Subcutaneous abdominal adipose tissue (tissue), 5 donors: ENCODE results near the gene SLC10A1.
"Not testable (repeated sequence)": the region's sequence is repeated elsewhere in the genome, so short reads cannot be mapped to it uniquely, and the experiment has no call there.

ENCODE experiments used
- H3K27ac ChIP-seq: one replicate; pipeline ENCODE4 v1.7.0; 2013; ENCODE audit warnings: low read depth, mild to moderate bottlenecking, inconsistent platforms, low read length, moderate library complexity
- H3K27me3 ChIP-seq, 5 donors: one replicate each; pipeline ENCODE4 v1.7.0; 2013; ENCODE audit warnings: low read length in 5 of 5, inconsistent platforms in 1 of 5; ENCODE audit not compliant: control insufficient read depth in 5 of 5, insufficient read depth in 4 of 5
- H3K36me3 ChIP-seq, 5 donors: one replicate each; pipeline ENCODE4 v1.7.0; 2013; ENCODE audit warnings: low read length in 5 of 5; ENCODE audit not compliant: control insufficient read depth in 5 of 5, insufficient read depth in 5 of 5
- H3K4me1 ChIP-seq, 5 donors: one replicate each; pipeline ENCODE4 v1.7.0; 2013; ENCODE audit warnings: low read length in 5 of 5, mild to moderate bottlenecking in 3 of 5, moderate library complexity in 1 of 5; ENCODE audit not compliant: control insufficient read depth in 5 of 5, insufficient read depth in 5 of 5
- H3K4me3 ChIP-seq, 5 donors: one replicate each; pipeline ENCODE4 v1.7.0; 2013; ENCODE audit warnings: low read length in 5 of 5, low read depth in 1 of 5
- H3K9ac ChIP-seq, 5 donors: one replicate each; pipeline ENCODE4 v1.7.0; 2013; ENCODE audit warnings: low read length in 5 of 5, mild to moderate bottlenecking in 4 of 5, moderate library complexity in 3 of 5
- H3K9me3 ChIP-seq, 5 donors: one replicate each; pipeline ENCODE4 v1.7.0; 2013; ENCODE audit warnings: low read length in 5 of 5; ENCODE audit not compliant: control insufficient read depth in 5 of 5
- donor health status: healthy.
- donor health status: healthy.
- donor health status: healthy.
- donor health status: healthy.
- donor health status: healthy.

The SLC10A1 gene

DNA sequence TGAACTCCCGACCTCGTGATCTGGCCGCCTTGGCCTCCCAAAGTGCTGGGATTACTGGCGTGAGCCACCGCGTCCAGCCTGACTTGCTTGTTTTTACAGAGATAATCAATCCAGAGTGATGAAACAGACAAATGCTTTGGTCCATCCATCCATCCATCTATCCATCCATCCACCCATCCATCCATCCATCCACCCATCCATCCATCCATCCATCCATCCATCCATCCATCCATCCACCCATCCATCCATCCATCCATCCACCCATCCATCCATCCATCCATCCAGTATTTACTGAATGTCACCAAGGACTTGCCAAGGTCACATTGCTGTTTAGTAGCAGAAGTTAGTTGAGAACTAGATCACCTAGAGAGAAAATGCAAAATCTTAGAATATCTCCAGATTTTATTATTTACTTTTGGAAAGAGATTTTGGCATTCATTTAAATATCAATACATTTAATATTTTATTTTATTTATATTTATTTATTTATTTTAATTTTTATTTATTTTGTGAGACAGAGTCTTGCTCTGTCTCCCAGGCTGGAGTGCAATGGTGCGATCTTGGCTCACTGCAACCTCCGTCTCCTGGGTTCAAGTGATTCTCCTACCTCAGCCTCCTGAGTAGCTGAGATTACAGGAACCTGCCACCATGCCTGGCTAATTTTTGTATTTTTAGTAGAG, 65.0 kb downstream of the SLC10A1 start:
- not testable (repeated sequence) for H3K27ac ChIP-seq, H3K27me3 ChIP-seq, H3K36me3 ChIP-seq, H3K9me3 ChIP-seq, H3K9ac ChIP-seq, H3K4me3 ChIP-seq
- peaks cover 2 to 17% (median 5%) of the 10 kb centered on the region in 5 donors for H3K4me1 ChIP-seq

GRCh38 chr14:69727860-69728259, 69.2 kb downstream of the SLC10A1 start:
- no peaks in the 10 kb centered on the region for H3K36me3 ChIP-seq
- H3K27ac ChIP-seq = peak overlapping the region; percentile 65
- no peaks in the 10 kb centered on the region for H3K9me3 ChIP-seq
- peaks cover 2 to 28% (median 15%) of the 10 kb centered on the region in 5 donors for H3K4me1 ChIP-seq
- H3K27me3 ChIP-seq = no peaks in the 10 kb centered on the region
- no peak overlapping the region for H3K9ac ChIP-seq
- H3K4me3 ChIP-seq = no peak overlapping the region

- Histone ChIP-seq H3K9ac (peak overlapping the region in 3 of 5 donors; percentile 42 to 78 (median 77)), H3K27me3 (no peaks in the 10 kb centered on the region), H3K36me3 (no peaks in the 10 kb centered on the region), H3K9me3 (no peaks in the 10 kb centered on the region), H3K27ac (peak overlapping the region; percentile 65), H3K4me1 (peaks cover 2 to 28% (median 15%) of the 10 kb centered on the region in 5 donors), H3K4me3 (peak overlapping the region; percentile 32 to 67 (median 61))
These were observed 70.1 kb downstream of the SLC10A1 start for GRCh38 chr14:69726761-69727511.
